PFSK-1 (cell line): ENCODE measurements around the gene MAPK8.

Experiments used
- FOXP2 ChIP-seq: optimal IDR thresholded peaks from 2 replicates; pipeline ENCODE3; 2011; ENCODE audit warnings: borderline replicate concordance, control low read depth, inconsistent platforms; ENCODE audit not compliant: insufficient read depth; ENCODE audit errors: extremely low read length, extremely low read depth
- POLR2AphosphoS5 ChIP-seq: IDR thresholded peaks from 2 replicates; pipeline ENCODE4 v1.6.1; 2012; ENCODE audit warnings: low read depth, mild to moderate bottlenecking, control low read depth, low read length, moderate library complexity
- REST ChIP-seq, 2 experiments: IDR thresholded peaks; 2 replicates each; pipeline versions ENCODE4 v1.6.1 to v1.8.0; 2011 to 2012; ENCODE audit warnings: low read depth in 2 of 2, low read length in 2 of 2, control low read depth in 1 of 2, inconsistent platforms in 1 of 2, mild to moderate bottlenecking in 1 of 2, moderate library complexity in 1 of 2; ENCODE audit not compliant: insufficient read depth in 1 of 2
- SIN3A ChIP-seq: IDR thresholded peaks from 2 replicates; pipeline ENCODE4 v1.6.1; 2012; ENCODE audit warnings: mild to moderate bottlenecking, low read length, moderate library complexity, borderline replicate concordance; ENCODE audit not compliant: insufficient read depth
- TAF1 ChIP-seq: IDR thresholded peaks from 2 replicates; pipeline ENCODE4 v1.6.1; 2012; ENCODE audit warnings: low read length, control low read depth, borderline replicate concordance; ENCODE audit not compliant: insufficient read depth

The MAPK8 gene

GRCh38 chr10:48458662-48459048 lies 152.2 kb downstream of the MAPK8 start:
- TF ChIP-seq TAF1 (no peak), POLR2AphosphoS5 (no peak), REST (IDR thresholded peaks at IDR 0.05; ENCODE audit: insufficient read depth in 1 of 2, low read depth in 2 of 2, low read length in 2 of 2) (no peak), FOXP2 (no peak), SIN3A (no peak)

- TF ChIP-seq SIN3A (no peak), TAF1 (no peak), REST (IDR thresholded peaks at IDR 0.05; ENCODE audit: insufficient read depth in 1 of 2, low read depth in 2 of 2, low read length in 2 of 2) (no peak), FOXP2 (no peak)
Observed at GRCh38 chr10:48459270-48460150, 153.0 kb downstream of the MAPK8 start.

- TF ChIP-seq SIN3A (no peak), REST (IDR thresholded peaks at IDR 0.05; ENCODE audit: insufficient read depth in 1 of 2, low read depth in 2 of 2, low read length in 2 of 2) (no peak), FOXP2 (no peak), TAF1 (no peak), POLR2AphosphoS5 (no peak)
Observed at GRCh38 chr10:48460182-48460581, 153.7 kb downstream of the MAPK8 start.

GRCh38 chr10:48461623-48462481 lies 155.4 kb downstream of the MAPK8 start:
- no peak for TF ChIP-seq SIN3A
- TF ChIP-seq FOXP2: no peak
- no peak for TF ChIP-seq TAF1
- no peak for TF ChIP-seq POLR2AphosphoS5
- TF ChIP-seq REST (IDR thresholded peaks at IDR 0.05; ENCODE audit: insufficient read depth in 1 of 2, low read depth in 2 of 2, low read length in 2 of 2): no peak
